22Rv1 (cell line): Measurements from ENCODE around the gene CEND1.

Experiments
- H3K27ac ChIP-seq: fragments of 450-650 bp; 2 replicates; pipeline ENCODE4 v1.5.1; 2017
- CTCF ChIP-seq: fragments of 450-650 bp; IDR thresholded peaks from 2 replicates; pipeline ENCODE4 v1.5.1; 2017; ENCODE audit warnings: mild to moderate bottlenecking
- ZFX ChIP-seq: fragments of 450-650 bp; IDR thresholded peaks from 2 replicates; pipeline ENCODE4 v1.6.1; 2017; ENCODE audit warnings: antibody characterized with exemption, borderline replicate concordance

The CEND1 gene

GRCh38 chr11:762421-763072, 27.3 kb downstream of the CEND1 start:
- TF ChIP-seq ZFX (no peak), CTCF (0 out of 2 replicates have a peak, but pooled peaks have one; percentile 6)
- H3K27ac ChIP-seq, result peak overlapping the region; percentile 60

GRCh38 chr11:761526-762108, 28.3 kb downstream of the CEND1 start:
- TF ChIP-seq CTCF (no peak), ZFX (no peak)
- peak overlapping the region; percentile 60; the same call in 1 of the 2 replicates for H3K27ac ChIP-seq

GRCh38 chr11:760236-760635, 29.7 kb downstream of the CEND1 start:
- no peak overlapping the region for H3K27ac ChIP-seq
- TF ChIP-seq ZFX, result no peak
- no peak for TF ChIP-seq CTCF

- H3K27ac ChIP-seq, result no peak overlapping the region
- no peak for TF ChIP-seq ZFX
- no peak for TF ChIP-seq CTCF
Measured at GRCh38 chr11:749731-750130, 40.2 kb downstream of the CEND1 start.

- peak overlapping the region; percentile 66 for H3K27ac ChIP-seq
- TF ChIP-seq ZFX, result no peak
- TF ChIP-seq CTCF, result no peak
Measured at GRCh38 chr11:748007-748359, 41.9 kb downstream of the CEND1 start.

- no peak for TF ChIP-seq ZFX
- TF ChIP-seq CTCF, result peak; percentile 50
- peak within 1 kb of the TSS; percentile 66 for H3K27ac ChIP-seq
Measured at GRCh38 chr11:747158-748006, 42.5 kb downstream of the CEND1 start, which contains the start of gene TALDO1. Gene TALDO1 (plus strand): TSS chr11:747464. CDS start chr11:747482, 18 bp downstream.
